HCT116 (cell line): ENCODE data around the gene AIF1. TPM values are rescaled to one million over a fixed set of nuclear protein-coding genes. Genes with fewer than 3 reads are reported as not detected.
"Not testable (repeated sequence)": the region's sequence is repeated elsewhere in the genome, so short reads cannot be mapped to it uniquely, and the experiment has no call there.

Source experiments
- ATAC-seq: fragments of 200-7000 bp; cut with Tn5 transposase; 2 replicates; pipeline ENCODE4 v1.9.1; 2020; ENCODE audit warnings: mild to moderate bottlenecking, moderate library complexity
- BruUV-seq: library from RNA; stranded (reverse); fragments of 400-500 nt; replicated peaks from 2 replicates; lab custom pipeline; 2021; lab: Mats Ljungman, UMichigan
- CTCF ChIA-PET: fragments of 300-600 bp; sonication (Branson Sonifier 250); formaldehyde crosslinking; loops from one replicate; lab custom pipeline; 2021; ENCODE audit warnings: antibody characterized with exemption; lab: Charles Lee
- POLR2A ChIA-PET: fragments of 300-600, 350-600 bp; sonication (Branson Sonifier 250); formaldehyde crosslinking; loops from one replicate; lab custom pipeline; 2021; ENCODE audit warnings: antibody characterized with exemption; lab: Charles Lee
- RAD21 ChIA-PET, 2 experiments: fragments of 300-600 bp; sonication (Branson Sonifier 250); formaldehyde crosslinking; loops; one replicate each; lab custom pipeline; 2023; ENCODE audit warnings: low total read pairs in 2 of 2; ENCODE audit not compliant: uncharacterized antibody in 2 of 2, unreplicated experiment in 2 of 2, low non-redundant PET in 1 of 2; lab: Charles Lee
- DNase-seq: peaks from one replicate; pipeline ENCODE4 v3.0.0-alpha.2; 2010; ENCODE audit warnings: low read depth, low spot score
- H2AFZ ChIP-seq: fragments of 200-600 bp; shearing (Covaris generic), sonication (generic); 2 replicates; pipeline ENCODE4 v1.6.1; 2017; ENCODE audit warnings: low read depth, mixed run types, mixed read lengths, antibody characterized with exemption, low read length; ENCODE audit not compliant: poor library complexity, severe bottlenecking
- H3K27ac ChIP-seq: 2 replicates; pipeline ENCODE4 v1.5.1; 2012; ENCODE audit warnings: low read depth, low read length
- H3K27me3 ChIP-seq: fragments of 200-600 bp; sonication (generic); 2 replicates; pipeline ENCODE4 v1.6.1; 2016; ENCODE audit warnings: mixed run types, low read length, mixed read lengths; ENCODE audit not compliant: insufficient read depth
- H3K36me3 ChIP-seq, 2 experiments: fragments of 200-500 bp in 1 of 2; fragments of 200-600 bp in 1 of 2; sonication (Bioruptor generic) in 1 of 2; sonication (generic) in 1 of 2; 2 replicates each; pipeline versions ENCODE4 v1.5.1 to v1.6.1; 2014 to 2016; ENCODE audit warnings: low read length in 2 of 2, inconsistent platforms in 1 of 2, mixed read lengths in 1 of 2, mixed run types in 1 of 2; ENCODE audit not compliant: insufficient read depth in 2 of 2, control insufficient read depth in 1 of 2
- H3K4me1 ChIP-seq, 2 experiments: fragments of 200-600 bp in 1 of 2; sonication (generic) in 1 of 2; 2 replicates each; pipeline versions ENCODE4 v1.5.1 to v1.6.1; 2012 to 2017; ENCODE audit warnings: low read length in 2 of 2, inconsistent platforms in 1 of 2, mild to moderate bottlenecking in 1 of 2, mixed read lengths in 1 of 2, mixed run types in 1 of 2, moderate library complexity in 1 of 2; ENCODE audit not compliant: insufficient read depth in 2 of 2, control insufficient read depth in 1 of 2
- H3K4me2 ChIP-seq: fragments of 200-600 bp; sonication (generic); 2 replicates; pipeline ENCODE4 v1.6.1; 2017; ENCODE audit warnings: mixed run types, low read length, mixed read lengths
- H3K4me3 ChIP-seq, 2 experiments: fragments of 200-600 bp in 1 of 2; sonication (generic) in 1 of 2; replicated peaks in 1 of 2; 2 replicates each; pipeline ENCODE4 v1.5.1; 2011 to 2016; ENCODE audit warnings: low read length in 2 of 2, control low read depth in 1 of 2, low read depth in 1 of 2, mild to moderate bottlenecking in 1 of 2, mixed read lengths in 1 of 2, mixed run types in 1 of 2
- H3K79me2 ChIP-seq: fragments of 200-600 bp; sonication (generic); 2 replicates; pipeline ENCODE4 v1.6.1; 2017; ENCODE audit warnings: mild to moderate bottlenecking, mixed run types, low read length, moderate library complexity, mixed read lengths; ENCODE audit not compliant: insufficient read depth
- H3K9ac ChIP-seq: fragments of 200-600 bp; sonication (generic); 2 replicates; pipeline ENCODE4 v1.6.1; 2016; ENCODE audit warnings: low read length, mixed read lengths
- H3K9me2 ChIP-seq: fragments of 200-600 bp; sonication (generic), shearing (Covaris generic); 2 replicates; pipeline ENCODE4 v1.6.1; 2017; ENCODE audit warnings: mixed run types, mild to moderate bottlenecking, moderate library complexity; ENCODE audit not compliant: insufficient read depth
- H3K9me3 ChIP-seq, 2 experiments: fragments of 200-500 bp in 1 of 2; fragments of 200-600 bp in 1 of 2; sonication (Bioruptor generic) in 1 of 2; sonication (generic) in 1 of 2; 2 replicates each; pipeline ENCODE4 v1.6.1; 2014 to 2017; ENCODE audit warnings: low read length in 2 of 2, mixed read lengths in 2 of 2, inconsistent platforms in 1 of 2, low read depth in 1 of 2, mild to moderate bottlenecking in 1 of 2, mixed run types in 1 of 2, moderate library complexity in 1 of 2; ENCODE audit not compliant: control insufficient read depth in 1 of 2, insufficient read depth in 1 of 2
- H4K20me1 ChIP-seq: fragments of 200-600 bp; sonication (generic), shearing (Covaris generic); 2 replicates; pipeline ENCODE4 v1.6.1; 2017; ENCODE audit warnings: mixed run types, mild to moderate bottlenecking, moderate library complexity; ENCODE audit not compliant: insufficient read depth
- EGR1 ChIP-seq: IDR thresholded peaks from 2 replicates; pipeline ENCODE4 v1.6.1; 2012; ENCODE audit warnings: low read depth
- ELF1 ChIP-seq: IDR thresholded peaks from 2 replicates; pipeline ENCODE4 v1.6.1; 2012; ENCODE audit warnings: low read depth, borderline replicate concordance
- EZH2 ChIP-seq: fragments of 200-600 bp; sonication (generic); IDR thresholded peaks from 2 replicates; pipeline ENCODE4 v1.6.1; 2017; ENCODE audit warnings: antibody characterized with exemption, mixed run types
- JUND ChIP-seq: IDR thresholded peaks from 2 replicates; pipeline ENCODE4 v1.6.1; 2012
- SIN3A ChIP-seq: IDR thresholded peaks from 2 replicates; pipeline ENCODE4 v1.6.1; 2012; ENCODE audit warnings: low read depth
- YY1 ChIP-seq: IDR thresholded peaks from 2 replicates; pipeline ENCODE4 v1.6.1; 2011; ENCODE audit warnings: low read length, low read depth, moderate library complexity, mild to moderate bottlenecking; ENCODE audit not compliant: insufficient replicate concordance; ENCODE audit errors: extremely low read depth
- ZBTB33 ChIP-seq: IDR thresholded peaks from 2 replicates; pipeline ENCODE4 v1.6.1; 2011; ENCODE audit warnings: mild to moderate bottlenecking, low read length, moderate library complexity; ENCODE audit not compliant: insufficient replicate concordance; ENCODE audit errors: extremely low read depth
- ZNF274 ChIP-seq: fragments of 200-500 bp; sonication (Bioruptor generic); IDR thresholded peaks from 2 replicates; pipeline ENCODE4 v1.6.1; 2014; ENCODE audit warnings: mild to moderate bottlenecking, low read depth, low read length, inconsistent platforms
- intact Hi-C: fragments of 100-400 bp; cut with micrococcal nuclease; formaldehyde crosslinking; loops from 2 replicates; pipeline ENCODE4 v1.10.0; 2022
- total RNA-seq: library from RNA; stranded (reverse); gene quantifications from one replicate; pipeline ENCODE4 v1.2.1, GENCODE V29; 2021; ENCODE audit not compliant: unreplicated experiment
- TF ChIP-seq, protein P1 (sequence below): IDR thresholded peaks from 2 replicates; pipeline ENCODE4 v1.6.1; 2012
- TF ChIP-seq, protein P2 (sequence below): IDR thresholded peaks from 2 replicates; pipeline ENCODE4 v1.6.1; 2012

The AIF1 gene
- total RNA-seq, 1 experiment from 2014 or later: not detected

DNA sequence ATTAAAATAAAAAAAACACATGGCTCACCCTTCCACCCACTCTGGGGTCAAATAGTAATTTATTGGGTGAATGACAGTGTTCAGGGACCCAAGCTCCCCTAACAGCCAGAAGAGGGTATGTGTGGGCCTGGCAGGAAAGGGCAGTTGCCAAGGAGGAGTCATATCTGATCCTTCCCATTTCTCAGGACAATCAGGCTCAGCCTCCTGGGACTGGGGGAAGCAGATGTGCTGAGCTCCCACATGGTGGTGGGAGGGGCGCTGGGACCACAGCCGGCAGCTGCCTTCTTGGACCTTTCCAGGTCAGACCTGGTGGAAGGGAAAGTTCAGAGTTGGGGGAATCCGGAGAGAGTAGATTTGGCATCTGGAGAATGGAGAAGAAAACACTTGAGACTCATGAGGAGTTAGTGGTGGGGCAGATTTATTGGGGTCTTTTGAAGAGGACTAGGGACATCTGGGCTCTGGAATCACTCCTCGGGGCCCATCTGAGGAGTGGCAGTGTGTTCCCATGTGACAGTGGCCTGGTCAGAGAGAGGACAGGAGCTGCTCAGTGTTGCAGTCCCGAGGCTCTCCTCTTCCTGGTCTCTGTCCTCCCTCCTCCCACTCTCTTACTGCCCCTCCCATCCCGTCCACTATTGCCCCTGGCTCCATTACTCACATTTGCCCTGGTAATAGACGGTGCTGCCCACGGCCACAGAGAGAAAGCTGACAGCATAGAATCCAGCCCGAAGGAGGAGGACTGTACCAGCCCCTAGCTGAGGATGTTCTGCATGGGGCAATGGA lies 26.0 kb upstream of the AIF1 start:
- no peak overlapping the region for H3K27ac ChIP-seq
- no peaks in the 10 kb centered on the region for H3K36me3 ChIP-seq
- intact Hi-C loops: no loop called here
- BruUV-seq: no TSS peak
- H2AFZ ChIP-seq: no peak overlapping the region
- H3K4me3 ChIP-seq: no peak overlapping the region
- no peaks in the 10 kb centered on the region for H3K9me3 ChIP-seq
- TF ChIP-seq ZNF274: no peak
- no peak for TF ChIP-seq YY1
- TF ChIP-seq JUND: no peak
- TF ChIP-seq EGR1: no peak
- TF ChIP-seq EZH2: no peak
- TF ChIP-seq, protein P1, sequence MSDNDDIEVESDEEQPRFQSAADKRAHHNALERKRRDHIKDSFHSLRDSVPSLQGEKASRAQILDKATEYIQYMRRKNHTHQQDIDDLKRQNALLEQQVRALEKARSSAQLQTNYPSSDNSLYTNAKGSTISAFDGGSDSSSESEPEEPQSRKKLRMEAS: no peak
- TF ChIP-seq SIN3A: no peak
- no peak for TF ChIP-seq ZBTB33
- TF ChIP-seq ELF1: no peak
- TF ChIP-seq, protein P2, sequence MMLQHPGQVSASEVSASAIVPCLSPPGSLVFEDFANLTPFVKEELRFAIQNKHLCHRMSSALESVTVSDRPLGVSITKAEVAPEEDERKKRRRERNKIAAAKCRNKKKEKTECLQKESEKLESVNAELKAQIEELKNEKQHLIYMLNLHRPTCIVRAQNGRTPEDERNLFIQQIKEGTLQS: no peak
- no peaks in the 10 kb centered on the region for H4K20me1 ChIP-seq
- POLR2A ChIA-PET: no interaction called here
- no peaks in the 10 kb centered on the region for H3K27me3 ChIP-seq
- ATAC-seq (no peak), DNase-seq (no peak)
- no peak overlapping the region for H3K9ac ChIP-seq
- H3K4me1 ChIP-seq: no peaks in the 10 kb centered on the region
- RAD21 ChIA-PET: no interaction called here
- H3K4me2 ChIP-seq: no peak overlapping the region
- no peaks in the 10 kb centered on the region for H3K9me2 ChIP-seq
- H3K79me2 ChIP-seq: no peaks in the 10 kb centered on the region
- CTCF ChIA-PET: interaction anchor here (0.9 to 2.0 kb wide), 2 partner anchors 9 to 43 kb away, joined by 5 to 7 read pairs; partner anchors contain the start of gene ATP6V1G2

DNA sequence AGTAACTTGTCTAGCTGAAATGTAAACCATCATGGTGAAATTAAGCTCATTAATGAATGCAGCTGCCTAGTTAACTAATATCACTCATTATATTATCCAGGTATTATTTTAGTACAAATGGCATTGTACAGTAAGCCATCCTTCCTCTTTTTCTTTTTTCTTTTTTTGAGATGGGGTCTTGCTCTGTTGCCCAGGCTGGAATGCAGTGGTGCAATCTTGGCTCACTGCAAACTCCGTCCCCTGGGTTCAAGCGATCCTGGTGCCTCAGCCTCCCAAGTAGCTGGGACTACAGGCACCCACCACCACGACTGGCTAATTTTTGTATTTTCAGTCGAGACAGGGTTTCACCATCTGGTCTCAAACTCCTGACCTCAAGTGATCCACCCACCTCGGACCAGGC lies 24.3 kb upstream of the AIF1 start:
- H4K20me1 ChIP-seq, POLR2A ChIA-PET, H3K9me2 ChIP-seq, ATAC-seq, DNase-seq, H3K4me3 ChIP-seq, RAD21 ChIA-PET, H3K79me2 ChIP-seq, H3K9me3 ChIP-seq, H3K27ac ChIP-seq, H3K4me1 ChIP-seq, H3K27me3 ChIP-seq, BruUV-seq, H2AFZ ChIP-seq, H3K9ac ChIP-seq, intact Hi-C loops, H3K36me3 ChIP-seq, H3K4me2 ChIP-seq: not testable (repeated sequence)
- CTCF ChIA-PET: interaction anchor here (1.0 kb wide), 2 partner anchors 8 to 10 kb away, joined by 3 read pairs; no protein-coding TSS in a partner anchor
